CD4-positive, alpha-beta T cell treated with Interferon gamma for 1 hour (primary cell): Measurements from ENCODE around the gene FOXC1.

Experiments
- DNase-seq: peaks from one replicate; pipeline ENCODE4 v3.0.0-alpha.2; 2020

The FOXC1 gene

DNA sequence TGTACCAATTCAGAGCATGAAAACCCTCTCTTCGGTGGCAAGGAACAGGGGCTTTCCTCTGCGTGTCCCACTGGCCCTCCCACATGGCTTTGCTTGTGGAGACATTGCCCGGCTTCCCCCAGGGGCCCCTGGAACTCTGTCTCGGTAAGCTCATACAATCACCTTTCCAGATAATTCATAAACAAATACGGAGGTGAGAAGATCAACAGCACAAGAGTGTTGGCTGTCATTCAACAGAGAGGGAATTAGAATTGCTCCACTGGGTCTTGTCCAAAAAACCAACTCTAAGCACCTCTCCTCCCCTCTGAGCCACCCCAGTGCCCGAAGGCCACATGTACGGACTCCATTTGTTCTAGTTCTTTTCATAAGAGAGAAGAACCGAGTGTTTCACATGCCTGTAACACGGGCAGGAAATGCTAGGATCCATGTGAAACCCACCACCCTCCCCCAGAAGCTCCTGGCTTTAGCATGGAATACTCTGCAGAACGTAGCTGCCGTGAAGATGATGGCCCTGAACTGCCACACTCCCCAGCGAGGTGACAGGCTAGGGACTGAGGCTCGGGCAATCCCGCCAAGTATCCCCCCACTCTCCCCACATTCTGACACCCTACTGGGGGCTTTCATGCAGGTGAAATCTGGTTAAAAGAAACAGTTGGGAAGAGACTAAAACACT is 24.6 kb upstream of the FOXC1 start:
- no peak for DNase-seq

DNA sequence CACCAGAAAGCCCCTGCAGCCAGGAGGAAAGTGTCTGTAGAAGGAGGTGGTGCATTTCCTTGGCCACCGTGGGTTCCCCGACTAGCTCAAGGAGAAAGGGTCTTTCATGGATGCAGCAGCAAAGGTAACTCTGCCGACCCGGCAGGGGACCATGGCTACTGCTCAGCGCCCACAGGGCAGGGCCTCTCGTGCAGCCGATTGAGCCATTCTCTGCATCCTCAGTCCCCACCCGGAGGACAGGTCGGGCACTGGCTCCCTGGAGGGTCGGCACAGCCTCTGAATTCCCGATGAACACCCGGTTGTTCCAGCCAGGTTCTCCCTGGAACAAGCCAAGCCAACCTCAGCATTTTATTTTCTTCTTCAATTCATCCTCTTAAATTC is 24.1 kb upstream of the FOXC1 start:
- no peak for DNase-seq

- no peak for DNase-seq
Measured at GRCh38 chr6:1586256-1586655, 23.5 kb upstream of the FOXC1 start.

DNA sequence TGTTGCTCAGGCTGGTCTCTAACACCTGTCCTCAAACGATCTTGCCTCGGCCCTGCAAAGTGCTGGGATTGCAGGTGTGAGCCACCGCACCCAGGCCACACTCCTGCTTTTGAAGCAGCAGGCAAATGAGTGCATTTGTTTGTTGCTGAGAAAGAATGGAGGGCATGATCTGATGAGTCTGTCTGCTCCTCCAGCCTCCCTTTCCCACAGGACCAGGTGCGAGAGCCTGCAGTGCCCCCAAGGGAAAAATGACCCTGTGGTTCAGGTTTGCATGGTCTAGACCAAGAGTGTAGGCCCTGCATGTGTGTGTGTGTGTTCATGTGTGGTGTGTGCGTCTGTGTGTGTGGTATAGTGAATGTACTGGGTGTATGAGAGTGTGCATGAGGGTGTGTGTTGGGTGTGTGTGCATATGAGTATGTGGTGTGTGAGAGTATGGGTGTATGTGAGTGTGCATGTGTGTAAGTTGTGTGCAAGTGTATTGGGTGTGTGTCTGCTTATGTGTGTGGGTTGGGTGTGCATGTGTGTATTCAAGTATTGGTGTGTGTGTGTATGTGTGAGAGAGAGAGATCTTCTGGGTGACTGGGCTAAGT is 22.8 kb upstream of the FOXC1 start:
- DNase-seq: no peak

DNA sequence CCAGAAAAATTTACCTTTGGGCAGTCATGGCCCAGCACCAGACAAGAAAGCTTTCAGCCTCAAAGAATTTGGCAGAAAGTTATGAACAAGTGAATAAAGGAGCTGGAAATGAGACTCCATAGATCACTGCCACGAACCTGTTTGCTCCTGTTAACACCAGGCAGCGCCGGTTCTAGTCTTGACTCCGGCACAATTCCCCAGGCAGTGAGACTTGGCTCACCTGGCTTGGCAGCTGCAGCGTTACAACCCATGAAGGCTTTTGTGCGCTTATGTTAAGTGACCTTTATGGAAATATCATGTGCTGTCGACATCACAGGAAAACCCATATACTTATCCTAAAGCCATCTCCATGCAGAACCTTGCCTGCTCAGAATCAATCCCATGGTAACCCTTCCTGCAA is 22.2 kb upstream of the FOXC1 start:
- no peak for DNase-seq

DNA sequence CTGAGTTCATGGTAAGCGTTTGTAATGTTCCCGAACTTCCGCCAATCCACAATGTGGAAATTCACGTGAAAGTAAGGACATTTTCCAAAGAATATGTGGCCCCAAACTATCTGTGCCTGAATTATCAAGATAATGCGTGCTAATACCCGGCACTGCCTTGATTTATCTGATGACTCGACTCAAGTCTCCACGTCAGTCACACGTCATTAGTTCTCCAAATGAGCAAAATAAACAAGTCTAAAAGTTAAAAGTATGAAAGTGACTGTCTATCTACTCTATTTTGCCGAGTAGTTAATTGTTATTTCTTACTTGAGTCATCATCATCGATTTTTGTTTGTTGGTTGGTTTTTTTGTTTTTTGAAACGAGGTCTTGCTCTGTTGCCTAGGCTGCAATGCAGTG is 21.7 kb upstream of the FOXC1 start:
- DNase-seq: no peak

- no peak for DNase-seq
Measured at GRCh38 chr6:1589208-1589607, 20.5 kb upstream of the FOXC1 start.

DNA sequence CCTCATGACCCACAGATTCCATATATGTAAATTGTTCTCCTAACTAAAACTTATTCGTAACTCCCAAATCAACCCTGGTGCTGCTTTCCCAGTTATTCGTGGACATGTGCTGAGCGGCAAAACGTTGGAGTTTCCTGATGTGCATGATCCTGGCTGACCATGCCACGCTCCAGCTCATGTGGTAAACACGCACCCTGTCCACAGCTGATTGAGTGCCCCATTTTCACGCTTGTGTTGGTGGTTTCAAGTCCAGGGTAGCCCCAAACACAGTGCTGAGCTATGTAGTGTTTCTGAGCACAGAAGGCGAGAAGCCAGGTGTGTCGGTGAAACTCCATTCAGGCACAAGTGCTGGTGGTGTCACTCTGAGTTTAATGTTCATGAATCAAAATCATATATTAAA is 19.1 kb upstream of the FOXC1 start:
- no peak for DNase-seq

DNA sequence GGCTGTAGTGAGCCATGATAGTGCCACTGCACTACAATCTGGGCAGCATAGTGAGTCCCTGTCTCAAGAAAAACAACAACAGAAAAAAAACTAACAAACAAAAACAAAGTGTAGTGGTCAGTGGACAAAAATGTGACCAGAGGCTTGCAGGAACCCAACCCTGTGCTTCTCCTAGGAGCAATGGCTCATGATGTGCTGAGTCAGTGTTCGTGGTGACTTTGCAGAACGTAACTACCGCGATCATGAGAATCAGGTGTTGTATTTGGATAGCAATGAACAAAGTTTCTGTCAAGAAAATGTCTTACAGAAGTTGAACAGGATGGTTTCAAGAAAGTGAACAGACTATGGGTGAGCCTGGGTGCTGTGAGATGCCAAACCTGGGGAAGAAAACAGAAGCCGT is 18.5 kb upstream of the FOXC1 start:
- DNase-seq: no peak

- no peak for DNase-seq
Measured at GRCh38 chr6:1591926-1592325, 17.8 kb upstream of the FOXC1 start.

DNA sequence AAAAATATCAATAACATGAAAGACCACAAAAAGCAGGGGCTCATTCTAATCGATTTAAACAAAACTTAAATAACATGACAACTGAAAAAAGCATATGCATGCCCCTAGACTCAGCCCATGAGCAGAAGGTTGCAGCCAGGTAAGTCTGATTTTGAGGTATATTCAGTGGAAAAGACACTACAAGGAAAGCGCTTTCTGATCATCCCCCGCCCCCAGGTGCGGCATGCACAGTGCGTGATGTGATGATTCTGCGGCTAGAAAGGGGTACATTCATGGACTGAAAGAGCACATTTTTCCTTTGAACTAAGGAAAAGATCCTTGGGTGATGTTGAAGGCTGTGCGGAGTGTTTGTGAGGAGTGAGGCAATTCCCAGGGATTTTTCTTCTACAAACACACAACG is 16.9 kb upstream of the FOXC1 start:
- no peak for DNase-seq

DNA sequence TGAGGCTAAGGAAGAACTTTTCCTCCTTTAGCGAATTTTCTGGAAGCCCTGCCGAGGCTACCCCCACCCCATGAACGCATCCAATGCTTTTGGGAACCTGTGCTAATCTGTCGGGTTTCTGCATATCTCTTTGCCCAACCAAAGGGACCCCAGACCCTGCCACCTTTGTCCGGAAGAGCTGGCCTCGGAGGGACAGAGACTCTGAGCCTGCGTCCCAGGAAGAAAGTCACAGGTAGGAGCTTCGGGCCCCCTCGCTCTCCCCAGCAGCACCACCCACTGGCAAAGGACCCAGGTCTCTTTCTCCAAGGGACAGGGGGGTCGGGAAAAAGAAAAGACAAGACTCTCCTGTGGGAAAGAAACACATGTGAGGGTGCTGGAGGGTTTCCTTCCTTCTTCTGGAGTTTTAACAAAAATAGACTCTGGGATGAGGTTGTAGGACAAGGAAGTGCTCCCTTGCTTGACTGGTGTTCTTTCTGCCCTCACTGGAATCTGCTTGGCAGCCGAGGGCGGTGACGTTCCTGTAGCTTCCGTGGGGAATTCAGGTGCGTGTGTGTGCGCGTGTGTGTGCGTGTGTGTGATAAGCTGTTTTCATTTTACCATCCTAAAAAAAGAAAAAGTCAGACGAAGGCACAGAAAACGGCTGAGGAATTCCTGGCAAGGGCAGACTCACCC is 16.3 kb upstream of the FOXC1 start:
- no peak for DNase-seq

GRCh38 chr6:1593958-1594314 is 15.8 kb upstream of the FOXC1 start:
- DNase-seq: no peak

- DNase-seq: no peak
Measured at GRCh38 chr6:1594445-1595200, 15.1 kb upstream of the FOXC1 start.

- no peak for DNase-seq
Measured at GRCh38 chr6:1595271-1596087, 14.2 kb upstream of the FOXC1 start.

DNA sequence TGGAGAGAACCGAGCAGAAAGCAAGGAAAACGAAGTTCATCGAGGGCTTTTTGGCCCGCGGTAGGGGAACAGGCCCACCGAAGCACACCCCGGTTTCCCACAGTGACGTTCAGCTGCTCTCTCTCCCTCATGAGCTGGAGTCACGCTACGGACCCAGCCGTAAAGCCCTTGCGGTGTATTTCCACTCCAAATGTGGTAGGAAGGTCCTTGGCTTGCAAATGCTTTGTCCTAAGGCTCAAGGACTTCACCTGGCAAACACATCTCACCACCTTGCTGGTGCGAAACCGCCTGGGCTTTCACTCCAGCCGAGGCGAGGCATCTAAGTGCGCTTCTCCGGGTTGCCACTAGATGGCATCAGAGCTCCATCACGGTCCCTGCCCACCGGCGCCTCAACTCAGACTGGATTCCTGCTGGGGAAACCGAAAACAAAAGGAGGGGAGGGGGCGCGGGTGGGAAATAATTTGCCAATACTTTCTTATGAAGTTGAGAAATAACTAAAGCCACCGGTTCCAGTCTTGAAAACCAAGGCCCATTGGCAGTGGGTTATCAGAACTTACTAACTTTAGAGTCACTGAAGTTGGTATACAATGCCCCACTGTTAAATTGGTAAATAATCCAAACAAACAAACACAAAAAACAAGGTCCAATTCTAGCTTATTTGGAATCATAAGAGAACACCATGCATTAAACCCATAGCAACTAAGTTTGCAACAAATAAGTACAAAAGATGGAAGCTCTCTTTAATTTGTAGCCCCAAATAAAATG is 13.4 kb upstream of the FOXC1 start:
- peak; percentile 60 for DNase-seq

DNA sequence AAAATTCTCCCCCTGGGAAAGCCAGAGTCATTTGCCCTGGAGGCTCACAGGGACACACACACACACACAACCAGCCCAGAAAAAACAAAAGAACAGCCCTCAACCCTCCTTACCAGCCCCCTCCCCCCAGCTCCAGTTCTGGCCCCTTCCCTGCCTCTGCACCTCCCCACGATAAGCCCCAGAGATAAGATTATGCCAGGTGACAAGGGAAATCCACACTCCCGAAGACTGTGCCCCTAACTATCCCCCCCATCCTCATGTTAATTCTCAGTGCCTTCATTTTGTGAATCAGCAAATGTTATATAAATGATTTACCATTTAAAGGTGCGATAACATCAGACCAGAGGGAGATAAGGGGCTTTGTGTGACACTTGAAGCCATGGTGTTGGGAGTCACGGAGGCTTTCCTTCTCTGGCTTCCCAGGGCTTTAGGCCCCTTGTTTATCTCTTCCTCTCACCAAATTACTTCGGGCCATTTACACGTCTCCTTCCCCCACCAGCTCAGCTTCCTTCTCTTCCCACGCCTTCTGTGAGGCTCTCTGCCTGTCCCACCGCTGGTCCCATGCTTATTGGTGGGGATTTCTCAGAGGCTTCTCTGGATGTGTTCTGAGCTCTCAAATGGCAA is 12.5 kb upstream of the FOXC1 start:
- DNase-seq: no peak

- DNase-seq: no peak
Measured at GRCh38 chr6:1597924-1598323, 11.8 kb upstream of the FOXC1 start.

DNA sequence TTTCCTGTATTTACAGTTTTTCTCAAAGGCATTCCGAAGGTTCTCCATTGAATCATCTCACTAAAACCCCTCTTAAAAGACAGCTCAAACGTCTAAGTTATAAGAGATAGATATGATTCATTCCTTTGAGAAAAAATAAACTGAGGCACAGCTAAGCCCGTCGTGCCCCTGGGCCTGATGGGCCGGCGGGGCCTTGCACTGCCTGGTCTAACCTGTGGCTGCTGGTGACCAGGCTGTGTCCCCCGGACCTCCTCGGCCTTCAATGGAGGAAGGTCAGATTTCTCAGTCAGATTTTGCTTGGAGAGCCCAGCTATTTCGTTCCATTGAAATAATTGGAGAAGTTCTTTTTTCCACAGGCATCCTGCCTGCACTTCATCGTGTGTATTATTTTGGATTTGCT is 11.3 kb upstream of the FOXC1 start:
- DNase-seq: no peak

GRCh38 chr6:1598886-1599285 is 10.8 kb upstream of the FOXC1 start:
- no peak for DNase-seq

- no peak for DNase-seq
Measured at GRCh38 chr6:1599469-1599868, 10.2 kb upstream of the FOXC1 start.
